ENCODE results near the gene DNMBP.

- no peak for TF ChIP-seq CTCF (IDR thresholded peaks at IDR 0.05)
- no peak for TF ChIP-seq POLR2A (IDR thresholded peaks at IDR 0.05)
- no peak for TF ChIP-seq EP300 (IDR thresholded peaks at IDR 0.05)
Observed at GRCh38 chr10:99916776-99917175, 93.0 kb downstream of the DNMBP start.
